Tibial nerve (tissue), 4 donors: ENCODE data around the gene MXRA8.

Experiments
- CTCF ChIP-seq, 5 experiments: fragments of 200-600 bp in 3 of 5; fragments of 450-650 bp in 2 of 5; sonication (generic) in 3 of 5; IDR thresholded peaks; one replicate each; pipeline ENCODE4 v1.5.1; 2016 to 2019; ENCODE audit warnings: antibody characterized with exemption in 5 of 5, mild to moderate bottlenecking in 3 of 5, moderate library complexity in 2 of 5
- EP300 ChIP-seq, 2 donors: sonication (generic); formaldehyde crosslinking; IDR thresholded peaks; one replicate each; pipeline ENCODE4 v1.6.1; 2017; ENCODE audit warnings: antibody characterized with exemption in 2 of 2, mild to moderate bottlenecking in 1 of 2
- POLR2A ChIP-seq, 2 donors: fragments of 450-650 bp; IDR thresholded peaks; one replicate each; pipeline ENCODE4 v1.6.1; 2017; ENCODE audit warnings: antibody characterized with exemption in 2 of 2, mild to moderate bottlenecking in 2 of 2, moderate library complexity in 2 of 2

- no peak for TF ChIP-seq CTCF (IDR thresholded peaks at IDR 0.05)
- TF ChIP-seq POLR2A (IDR thresholded peaks at IDR 0.05) = no peak
- TF ChIP-seq EP300 (IDR thresholded peaks at IDR 0.05) = no peak
Observed at GRCh38 chr1:1335283-1335682, 23.1 kb downstream of the MXRA8 start.
